GM19397 (cell line): Measurements from ENCODE around the gene RAB39A.

Experiments
- ATAC-seq: cut with Tn5 transposase; IDR thresholded peaks from one replicate; pipeline ENCODE4 v1.9.1; 2021; ENCODE audit warnings: mild to moderate bottlenecking, moderate library complexity; ENCODE audit not compliant: unreplicated experiment

The RAB39A gene

GRCh38 chr11:107961480-107961879 is 33.2 kb downstream of the RAB39A start:
- ATAC-seq, result no peak

- ATAC-seq, result no peak
Measured at GRCh38 chr11:107962181-107962580, 33.9 kb downstream of the RAB39A start.

GRCh38 chr11:107963091-107963490 is 34.8 kb downstream of the RAB39A start:
- no peak for ATAC-seq

- ATAC-seq, result no peak
Measured at GRCh38 chr11:107969219-107969618, 41.0 kb downstream of the RAB39A start.

- no peak for ATAC-seq
Measured at GRCh38 chr11:107970049-107970448, 41.8 kb downstream of the RAB39A start.

- ATAC-seq, result no peak
Measured at GRCh38 chr11:107973641-107974040, 45.4 kb downstream of the RAB39A start.

GRCh38 chr11:107988397-107989158 is 60.3 kb downstream of the RAB39A start:
- no peak for ATAC-seq

- ATAC-seq, result no peak
Measured at GRCh38 chr11:107991868-107992414, 63.7 kb downstream of the RAB39A start.

- ATAC-seq, result no peak
Measured at GRCh38 chr11:107996006-107996776, 67.9 kb downstream of the RAB39A start.

GRCh38 chr11:107998761-107999160 is 70.5 kb downstream of the RAB39A start:
- ATAC-seq, result no peak

- peak; percentile 81 for ATAC-seq
Measured at GRCh38 chr11:107999759-108000455, 71.7 kb downstream of the RAB39A start.

- ATAC-seq, result no peak
Measured at GRCh38 chr11:108002476-108002875, 74.2 kb downstream of the RAB39A start.

GRCh38 chr11:108003623-108004022 is 75.4 kb downstream of the RAB39A start:
- ATAC-seq, result no peak

GRCh38 chr11:108007819-108008218 is 79.6 kb downstream of the RAB39A start:
- no peak for ATAC-seq

- peak; percentile 85 for ATAC-seq
Measured at GRCh38 chr11:108008656-108009496, 80.6 kb downstream of the RAB39A start, which contains the start of gene CUL5. Gene CUL5, plus strand, starts transcription at chr11:108008898. Its CDS starts 451 bp downstream, at chr11:108009349.

- peak; percentile 14 for ATAC-seq
Measured at GRCh38 chr11:108009497-108010370, 81.5 kb downstream of the RAB39A start.

GRCh38 chr11:108012139-108012725 is 84.0 kb downstream of the RAB39A start:
- no peak for ATAC-seq
